PC-3 (cell line): ENCODE results near the gene MAZ.

Source experiments
- CTCF ChIP-seq: fragments of 300-600 bp; sonication (generic); conservative IDR thresholded peaks from 2 replicates; pipeline ENCODE4 v1.5.1; 2017; ENCODE audit warnings: antibody characterized with exemption, low read depth, mild to moderate bottlenecking, low read length
- EZH2 ChIP-seq: fragments of 300-600 bp; sonication (generic); IDR thresholded peaks from one replicate; pipeline ENCODE4 v1.6.1; 2017; ENCODE audit warnings: antibody characterized with exemption, mild to moderate bottlenecking, low read length; ENCODE audit not compliant: unreplicated experiment

- TF ChIP-seq CTCF (no peak), EZH2 (no peak)
These were observed 52.6 kb downstream of the MAZ start for GRCh38 chr16:29858974-29859373.
